Measurements from ENCODE around the gene VAT1L.

The VAT1L gene, protein sequence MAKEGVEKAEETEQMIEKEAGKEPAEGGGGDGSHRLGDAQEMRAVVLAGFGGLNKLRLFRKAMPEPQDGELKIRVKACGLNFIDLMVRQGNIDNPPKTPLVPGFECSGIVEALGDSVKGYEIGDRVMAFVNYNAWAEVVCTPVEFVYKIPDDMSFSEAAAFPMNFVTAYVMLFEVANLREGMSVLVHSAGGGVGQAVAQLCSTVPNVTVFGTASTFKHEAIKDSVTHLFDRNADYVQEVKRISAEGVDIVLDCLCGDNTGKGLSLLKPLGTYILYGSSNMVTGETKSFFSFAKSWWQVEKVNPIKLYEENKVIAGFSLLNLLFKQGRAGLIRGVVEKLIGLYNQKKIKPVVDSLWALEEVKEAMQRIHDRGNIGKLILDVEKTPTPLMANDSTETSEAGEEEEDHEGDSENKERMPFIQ

DNA sequence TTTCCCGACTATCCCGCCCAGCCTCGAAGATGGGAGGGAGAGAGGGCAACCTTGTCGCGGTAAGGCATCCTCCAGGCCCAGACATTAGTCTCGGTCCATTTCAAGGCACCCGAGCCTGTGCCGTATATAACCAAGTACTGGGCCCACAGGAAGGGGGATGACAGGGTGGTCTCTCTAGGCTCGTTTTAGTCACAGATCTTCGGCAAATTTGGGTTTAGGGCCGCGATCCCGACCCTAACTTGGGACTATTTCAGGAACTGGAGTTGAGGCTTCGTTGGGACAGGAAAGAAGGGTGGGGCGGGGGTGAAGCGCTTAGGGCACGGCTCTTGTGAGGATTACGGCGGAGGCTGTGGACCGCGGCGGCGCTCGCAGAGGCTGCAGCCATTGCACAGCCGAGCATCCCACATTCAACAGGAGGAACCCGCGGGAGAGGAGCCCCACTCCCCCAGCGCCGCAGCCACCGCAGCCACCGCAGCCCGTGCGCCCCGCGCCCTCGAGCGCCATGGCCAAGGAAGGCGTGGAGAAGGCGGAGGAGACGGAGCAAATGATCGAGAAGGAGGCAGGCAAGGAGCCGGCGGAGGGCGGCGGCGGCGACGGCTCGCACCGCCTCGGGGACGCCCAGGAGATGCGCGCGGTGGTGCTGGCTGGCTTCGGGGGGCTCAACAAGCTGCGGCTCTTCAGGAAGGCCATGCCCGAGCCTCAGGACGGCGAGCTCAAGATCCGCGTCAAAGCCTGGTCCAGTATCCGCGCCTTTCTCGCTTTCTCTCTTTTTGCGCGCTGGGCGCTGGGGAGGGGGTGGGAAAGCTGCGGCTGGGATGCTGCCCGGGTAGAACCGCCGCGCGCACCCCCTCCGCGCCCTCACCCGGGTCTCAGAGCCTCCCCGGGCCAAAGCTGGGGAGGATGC, at the start of gene VAT1L:
TSS of gene VAT1L (plus strand) at position 384 of the 904 bp plus-strand sequence. CDS start at position 503, 119 bp downstream.
- H3K27ac ChIP-seq (ENCODE audit: low read length): no peak within 1 kb of the TSS
- no peaks in the 10 kb centered on the region for H3K9me2 ChIP-seq (replicated peaks; ENCODE audit: insufficient read depth, low read length)
- H3K4me2 ChIP-seq (ENCODE audit: low read depth, low read length): peak within 1 kb of the TSS; percentile 66
- no peaks in the 10 kb centered on the region for H3K36me3 ChIP-seq (replicated peaks; ENCODE audit: insufficient read depth, low read length)
- no peaks in the 10 kb centered on the region for H3K9me3 ChIP-seq (replicated peaks; ENCODE audit: insufficient read depth, low read length)
- H3K27me3 ChIP-seq (replicated peaks; ENCODE audit: insufficient read depth, low read length): peaks cover 12% of the 10 kb centered on the region; the same call in 1 of the 2 replicates
- no peaks in the 10 kb centered on the region for H3F3A ChIP-seq (ENCODE audit: insufficient read depth, low read length)
- H3K9ac ChIP-seq (ENCODE audit: low read length): no peak within 1 kb of the TSS
- peak within 1 kb of the TSS; percentile 51; the same call in 1 of the 2 replicates for H2AFZ ChIP-seq (ENCODE audit: low read length)
- no peaks in the 10 kb centered on the region for H4K20me1 ChIP-seq (ENCODE audit: insufficient read depth, low read length)
- H3K4me3 ChIP-seq (ENCODE audit: low read length): peak within 1 kb of the TSS; percentile 57
- peak; percentile 10 for DNase-seq
- no peaks in the 10 kb centered on the region for H3K79me2 ChIP-seq (ENCODE audit: low read length)
- TF ChIP-seq, protein P1, sequence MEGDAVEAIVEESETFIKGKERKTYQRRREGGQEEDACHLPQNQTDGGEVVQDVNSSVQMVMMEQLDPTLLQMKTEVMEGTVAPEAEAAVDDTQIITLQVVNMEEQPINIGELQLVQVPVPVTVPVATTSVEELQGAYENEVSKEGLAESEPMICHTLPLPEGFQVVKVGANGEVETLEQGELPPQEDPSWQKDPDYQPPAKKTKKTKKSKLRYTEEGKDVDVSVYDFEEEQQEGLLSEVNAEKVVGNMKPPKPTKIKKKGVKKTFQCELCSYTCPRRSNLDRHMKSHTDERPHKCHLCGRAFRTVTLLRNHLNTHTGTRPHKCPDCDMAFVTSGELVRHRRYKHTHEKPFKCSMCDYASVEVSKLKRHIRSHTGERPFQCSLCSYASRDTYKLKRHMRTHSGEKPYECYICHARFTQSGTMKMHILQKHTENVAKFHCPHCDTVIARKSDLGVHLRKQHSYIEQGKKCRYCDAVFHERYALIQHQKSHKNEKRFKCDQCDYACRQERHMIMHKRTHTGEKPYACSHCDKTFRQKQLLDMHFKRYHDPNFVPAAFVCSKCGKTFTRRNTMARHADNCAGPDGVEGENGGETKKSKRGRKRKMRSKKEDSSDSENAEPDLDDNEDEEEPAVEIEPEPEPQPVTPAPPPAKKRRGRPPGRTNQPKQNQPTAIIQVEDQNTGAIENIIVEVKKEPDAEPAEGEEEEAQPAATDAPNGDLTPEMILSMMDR (IDR thresholded peaks at IDR 0.05; ENCODE audit: low read length): no peak
- TF ChIP-seq EZH2phosphoT487 (IDR thresholded peaks at IDR 0.05; ENCODE audit: low read length) (no peak), EZH2 (optimal IDR thresholded peaks at IDR 0.05; ENCODE audit: low read depth, low read length) (no peak)
- no peaks in the 10 kb centered on the region for H3K4me1 ChIP-seq (ENCODE audit: low read length)

DNA sequence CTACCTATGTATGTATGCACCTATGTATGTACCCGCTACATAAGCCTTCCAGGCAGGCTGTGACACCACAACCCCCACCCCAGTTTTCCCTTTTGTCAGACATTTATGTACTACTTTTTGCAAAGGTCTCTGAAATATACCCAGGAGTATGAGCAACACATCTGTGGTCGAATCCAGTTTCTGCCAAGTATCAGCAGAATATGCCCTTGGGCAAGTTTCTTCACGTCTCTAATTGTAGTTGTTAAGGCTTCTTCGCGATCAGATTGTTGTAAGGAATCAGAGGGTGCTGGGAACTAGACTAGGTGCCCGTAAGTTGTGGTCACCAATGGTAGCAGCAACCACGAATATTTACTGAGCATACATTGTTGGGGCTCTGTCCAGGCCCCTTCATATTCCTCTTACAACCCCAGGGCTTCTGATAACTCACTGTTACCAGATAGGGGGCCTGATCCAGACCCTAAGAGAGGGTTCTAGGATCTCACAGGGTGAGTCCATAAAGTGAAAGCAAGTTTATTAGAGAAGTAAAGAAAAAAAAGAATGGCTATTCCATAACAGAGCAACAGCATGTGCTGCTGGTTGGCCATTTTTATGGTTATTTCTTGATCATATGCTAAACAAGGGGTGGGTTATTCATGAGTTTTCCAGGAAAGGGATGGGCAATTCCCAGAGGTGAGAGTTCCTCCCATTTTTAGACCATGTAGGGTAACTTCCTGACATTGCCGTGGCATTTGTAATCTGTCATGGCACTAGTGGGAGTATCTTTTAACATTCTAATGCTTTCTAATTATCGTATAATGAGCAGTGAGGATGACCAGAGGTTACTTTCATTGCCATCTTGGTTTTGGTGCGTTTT, 49.4 kb upstream of the VAT1L start:
- no peaks in the 10 kb centered on the region for H3F3A ChIP-seq (ENCODE audit: insufficient read depth, low read length)
- H3K9ac ChIP-seq (ENCODE audit: low read length): no peak overlapping the region
- H3K27ac ChIP-seq (ENCODE audit: low read length): no peak overlapping the region
- H3K9me3 ChIP-seq (replicated peaks; ENCODE audit: insufficient read depth, low read length): no peaks in the 10 kb centered on the region
- H4K20me1 ChIP-seq (ENCODE audit: insufficient read depth, low read length): no peaks in the 10 kb centered on the region
- H3K79me2 ChIP-seq (ENCODE audit: low read length): no peaks in the 10 kb centered on the region
- no peaks in the 10 kb centered on the region for H3K27me3 ChIP-seq (replicated peaks; ENCODE audit: insufficient read depth, low read length)
- no peaks in the 10 kb centered on the region for H3K36me3 ChIP-seq (replicated peaks; ENCODE audit: insufficient read depth, low read length)
- H3K4me3 ChIP-seq (ENCODE audit: low read length): no peak overlapping the region
- H3K9me2 ChIP-seq (replicated peaks; ENCODE audit: insufficient read depth, low read length): no peaks in the 10 kb centered on the region
- H3K4me1 ChIP-seq (ENCODE audit: low read length): no peaks in the 10 kb centered on the region
- no peak overlapping the region for H3K4me2 ChIP-seq (ENCODE audit: low read depth, low read length)
- no peak for TF ChIP-seq EZH2phosphoT487 (IDR thresholded peaks at IDR 0.05; ENCODE audit: low read length)
- TF ChIP-seq, protein P1 (IDR thresholded peaks at IDR 0.05; ENCODE audit: low read length): no peak
- TF ChIP-seq EZH2 (optimal IDR thresholded peaks at IDR 0.05; ENCODE audit: low read depth, low read length): no peak
- H2AFZ ChIP-seq (ENCODE audit: low read length): no peak overlapping the region
- no peak for DNase-seq

DNA sequence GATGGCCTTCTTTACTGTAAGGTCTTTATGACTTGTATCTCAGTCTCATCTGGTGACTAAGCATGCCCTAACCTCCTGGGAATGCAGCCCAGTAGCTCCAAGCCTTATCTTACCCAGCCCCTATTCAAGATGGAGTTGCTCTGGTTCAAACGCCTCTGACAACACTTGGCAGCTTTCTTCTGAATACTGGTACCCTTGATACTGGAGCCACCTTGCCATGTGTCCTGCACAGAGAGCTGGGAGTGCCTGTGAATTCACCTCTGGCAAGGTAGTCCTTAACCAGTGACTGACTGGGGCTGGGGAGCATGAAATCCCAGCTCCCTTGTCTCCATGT, 48.8 kb upstream of the VAT1L start:
- no peak for DNase-seq
- Histone ChIP-seq H3K36me3 (replicated peaks; ENCODE audit: insufficient read depth, low read length) (no peaks in the 10 kb centered on the region), H3K27ac (ENCODE audit: low read length) (no peak overlapping the region), H3K4me3 (ENCODE audit: low read length) (no peak overlapping the region), H3K4me1 (ENCODE audit: low read length) (no peaks in the 10 kb centered on the region), H3K9me2 (replicated peaks; ENCODE audit: insufficient read depth, low read length) (no peaks in the 10 kb centered on the region), H2AFZ (ENCODE audit: low read length) (no peak overlapping the region), H3K27me3 (replicated peaks; ENCODE audit: insufficient read depth, low read length) (no peaks in the 10 kb centered on the region), H3K9ac (ENCODE audit: low read length) (no peak overlapping the region), H3K4me2 (ENCODE audit: low read depth, low read length) (no peak overlapping the region), H3K79me2 (ENCODE audit: low read length) (no peaks in the 10 kb centered on the region), H4K20me1 (ENCODE audit: insufficient read depth, low read length) (no peaks in the 10 kb centered on the region), H3K9me3 (replicated peaks; ENCODE audit: insufficient read depth, low read length) (no peaks in the 10 kb centered on the region), H3F3A (ENCODE audit: insufficient read depth, low read length) (no peaks in the 10 kb centered on the region)
- TF ChIP-seq EZH2 (optimal IDR thresholded peaks at IDR 0.05; ENCODE audit: low read depth, low read length) (no peak), EZH2phosphoT487 (IDR thresholded peaks at IDR 0.05; ENCODE audit: low read length) (no peak)
- TF ChIP-seq, protein P1 (IDR thresholded peaks at IDR 0.05; ENCODE audit: low read length): no peak
